CD4-positive, alpha-beta T cell treated with Interleukin-6 for 4 hours (primary cell): Measurements from ENCODE around the gene UNC13C.

Source experiments
- DNase-seq: peaks from one replicate; pipeline ENCODE4 v3.0.0-alpha.2; 2020; ENCODE audit warnings: mixed read lengths

Gene UNC13C

GRCh38 chr15:54502416-54503075 is 524.3 kb downstream of the UNC13C start:
- no peak for DNase-seq

GRCh38 chr15:54504695-54505094 is 526.5 kb downstream of the UNC13C start:
- DNase-seq = no peak

GRCh38 chr15:54506977-54507524 is 528.8 kb downstream of the UNC13C start:
- DNase-seq = no peak

GRCh38 chr15:54514601-54515000 is 536.4 kb downstream of the UNC13C start:
- no peak for DNase-seq

GRCh38 chr15:54515664-54516582 is 537.7 kb downstream of the UNC13C start:
- no peak for DNase-seq

GRCh38 chr15:54517366-54517765 is 539.1 kb downstream of the UNC13C start:
- no peak for DNase-seq

- no peak for DNase-seq
Observed at GRCh38 chr15:54518156-54518882, 540.1 kb downstream of the UNC13C start.

GRCh38 chr15:54519577-54519976 is 541.3 kb downstream of the UNC13C start:
- DNase-seq = no peak

- no peak for DNase-seq
Observed at GRCh38 chr15:54520616-54521015, 542.4 kb downstream of the UNC13C start.

GRCh38 chr15:54521206-54521605 is 543.0 kb downstream of the UNC13C start:
- no peak for DNase-seq

GRCh38 chr15:54528021-54528420 is 549.8 kb downstream of the UNC13C start:
- no peak for DNase-seq

- no peak for DNase-seq
Observed at GRCh38 chr15:54540721-54541120, 562.5 kb downstream of the UNC13C start.

- DNase-seq = no peak
Observed at GRCh38 chr15:54547491-54547890, 569.2 kb downstream of the UNC13C start.

GRCh38 chr15:54550954-54551353 is 572.7 kb downstream of the UNC13C start:
- no peak for DNase-seq

- no peak for DNase-seq
Observed at GRCh38 chr15:54556231-54556630, 578.0 kb downstream of the UNC13C start.

- no peak for DNase-seq
Observed at GRCh38 chr15:54559405-54560069, 581.3 kb downstream of the UNC13C start.

- DNase-seq = no peak
Observed at GRCh38 chr15:54560417-54560816, 582.2 kb downstream of the UNC13C start.

- no peak for DNase-seq
Observed at GRCh38 chr15:54564166-54564565, 585.9 kb downstream of the UNC13C start.

- no peak for DNase-seq
Observed at GRCh38 chr15:54566654-54567053, 588.4 kb downstream of the UNC13C start.

GRCh38 chr15:54567408-54568035 is 589.3 kb downstream of the UNC13C start:
- DNase-seq = no peak

- no peak for DNase-seq
Observed at GRCh38 chr15:54568381-54568780, 590.1 kb downstream of the UNC13C start.

GRCh38 chr15:54571576-54571975 is 593.3 kb downstream of the UNC13C start:
- no peak for DNase-seq
